Psoas muscle (tissue), 8 donors: ENCODE measurements around the gene PHF20. TPM values are rescaled to one million over a fixed set of nuclear protein-coding genes. Genes with fewer than 3 reads are reported as not detected.
"Not testable (repeated sequence)": the region's sequence is repeated elsewhere in the genome, so short reads cannot be mapped to it uniquely, and the experiment has no call there.

Experiments
- ATAC-seq, 4 donors: fragments of 200-7000 bp; cut with Tn5 transposase; one replicate each; pipeline ENCODE4 v1.9.1; 2020; ENCODE audit warnings: moderate library complexity in 3 of 4, mild to moderate bottlenecking in 2 of 4
- DNase-seq, 2 donors: peaks; one replicate each; pipeline ENCODE4 v3.0.0-alpha.2; 2020
- H3K27ac ChIP-seq: fragments of 200-600 bp; one replicate; pipeline ENCODE4 v1.8.0; 2022
- H3K27me3 ChIP-seq, 3 donors: fragments of 200-600 bp in 1 of 3; one replicate each; pipeline versions ENCODE4 v1.6.1 to v1.8.0; 2013 to 2022; ENCODE audit warnings: low read length in 2 of 3, mild to moderate bottlenecking in 2 of 3, moderate library complexity in 1 of 3; ENCODE audit not compliant: insufficient read depth in 3 of 3
- H3K36me3 ChIP-seq, 2 donors: fragments of 200-600 bp in 1 of 2; one replicate each; pipeline versions ENCODE4 v1.6.1 to v1.8.0; 2013 to 2022; ENCODE audit warnings: low read depth in 1 of 2, mild to moderate bottlenecking in 1 of 2, moderate library complexity in 1 of 2; ENCODE audit not compliant: insufficient read depth in 1 of 2
- H3K4me1 ChIP-seq: fragments of 200-600 bp; one replicate; pipeline ENCODE4 v1.8.0; 2022
- H3K4me3 ChIP-seq: fragments of 200-600 bp; one replicate; pipeline ENCODE4 v1.8.0; 2022; ENCODE audit warnings: mild to moderate bottlenecking
- H3K9me3 ChIP-seq: fragments of 200-600 bp; one replicate; pipeline ENCODE4 v1.8.0; 2022
- CTCF ChIP-seq: fragments of 200-600 bp; IDR thresholded peaks from one replicate; pipeline ENCODE4 v1.8.0; 2022; ENCODE audit warnings: antibody characterized with exemption
- WGBS, 3 donors: extraction: QIAGEN DNeasy Blood & Tissue Kit; methylation state at CpG; one replicate each; pipeline versions ENCODE4 v1.1.6 to v1.1.7; 2013; 5-methylcytosine and 5-hydroxymethylcytosine counted together
- intact Hi-C, 2 donors: fragments of 100-400 bp; cut with DNase I; formaldehyde crosslinking; loops; one replicate each; pipeline versions ENCODE4 v1.11.0 to v1.14.2; 2022
- polyA plus RNA-seq, 3 donors: library from polyadenylated mRNA; stranded (reverse); fragments of 200-250 nt; gene quantifications; one replicate each; pipeline ENCODE4 v1.2.3, GENCODE V29; 2013
- total RNA-seq, 4 donors: library from RNA; stranded (reverse); fragmentation: NEBNext Ultra II Directional in 2 of 4; extraction: Animal tissue kit (Norgen Biotek cat#: 25700) in 2 of 4; gene quantifications; one replicate each; pipeline versions ENCODE4 v1.2.1 to v1.2.4, GENCODE V29; 2021 to 2023
- donor health status: healthy with polysubstance abuse.
- donor health status: DM: no; HTN: no; CAD: no; lungs with moderate emphysema.
- donor health status: Bipolar disorder and iron deficiency.
- donor health status: healthy.
- donor health status: DM: yes; HTN: yes; CAD: no.
- donor health status: DM: no; HTN: no; CAD: no.
- donor health status: DM: no; HTN: no; CAD: no.
- donor health status: DM: yes; HTN: yes; CAD: no.

PHF20 gene
- total and polyA plus RNA-seq, 7 donors: 32.1 to 97.9 (median 58.6) TPM

- DNase-seq (no peak), ATAC-seq (peak in 1 of 4 donors; percentile 27)
- no peaks in the 10 kb centered on the region for H3K27me3 ChIP-seq
These were observed 104.2 kb downstream of the PHF20 start for GRCh38 chr20:35876033-35876320.

DNA sequence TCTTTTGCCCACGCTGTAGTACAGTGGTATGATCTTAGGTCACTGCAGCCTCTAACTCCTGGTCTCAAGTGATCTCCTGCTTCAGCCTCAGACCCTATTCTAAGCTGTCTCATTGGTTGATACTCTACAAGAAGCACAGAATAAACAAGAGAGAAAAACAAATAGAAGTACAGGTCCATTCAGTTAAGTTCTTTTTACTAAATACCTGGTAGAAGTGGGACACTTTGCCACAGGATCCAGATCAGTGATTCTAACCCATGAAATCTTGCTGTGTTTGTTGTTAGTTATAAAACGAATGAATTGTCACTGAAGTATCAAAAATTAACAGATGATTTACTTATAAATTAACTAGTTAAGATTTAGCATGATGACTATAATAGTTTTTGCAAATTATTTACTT, 105.8 kb downstream of the PHF20 start:
- intact Hi-C loops: no loop called here
- TF ChIP-seq CTCF: no peak

More at GRCh38 chr20:35876033-35876320, 104.2 kb downstream of the PHF20 start:
- intact Hi-C loops: no loop called here
- WGBS, 3 donors: 32 to 56% (median 37%) methylated on average over 3 of the region's 3 CpGs
- Histone ChIP-seq H3K4me1 (peaks cover 17% of the 10 kb centered on the region), H3K9me3 (no peaks in the 10 kb centered on the region), H3K4me3 (peak overlapping the region; percentile 36), H3K36me3 (no peaks in the 10 kb centered on the region), H3K27ac (peak overlapping the region; percentile 84)
- no peak for TF ChIP-seq CTCF

GRCh38 chr20:35878113-35878625, 106.4 kb downstream of the PHF20 start:
- intact Hi-C loops: no loop called here
- no peak for TF ChIP-seq CTCF
- ATAC-seq (no peak), DNase-seq (no peak)
- peak overlapping the region; percentile 17 for H3K27ac ChIP-seq
- WGBS, 3 donors: 88 to 94% (median 90%) methylated on average over 6 of the region's 6 CpGs
- no peaks in the 10 kb centered on the region for H3K9me3 ChIP-seq
- H3K4me1 ChIP-seq: peaks cover 27% of the 10 kb centered on the region
- H3K36me3 ChIP-seq: no peaks in the 10 kb centered on the region
- H3K27me3 ChIP-seq: no peaks in the 10 kb centered on the region
- H3K4me3 ChIP-seq: no peak overlapping the region

More for the DNA sequence above, 105.8 kb downstream of the PHF20 start:
- Histone ChIP-seq H3K4me1 (peaks cover 24% of the 10 kb centered on the region), H3K27ac (peak overlapping the region; percentile 28), H3K27me3 (no peaks in the 10 kb centered on the region), H3K9me3 (no peaks in the 10 kb centered on the region), H3K36me3 (no peaks in the 10 kb centered on the region), H3K4me3 (no peak overlapping the region)
- DNase-seq: no peak
- 93 to 96% (median 94%) methylated on average over 2 of the region's 2 CpGs for WGBS, 3 donors
- ATAC-seq: no peak

- intact Hi-C loops: loop anchor here (5.0 to 10.0 kb wide), 2 partner anchors 57 to 139 kb away; partner anchors contain the start of gene RBM39 (in 2 of the 2)
- ATAC-seq (no peak), DNase-seq (no peak)
- no peak overlapping the region for H3K4me3 ChIP-seq
- peaks cover 40% of the 10 kb centered on the region for H3K4me1 ChIP-seq
- peak overlapping the region; percentile 80 for H3K27ac ChIP-seq
- H3K9me3 ChIP-seq: no peaks in the 10 kb centered on the region
- H3K36me3 ChIP-seq: no peaks in the 10 kb centered on the region
- no peak for TF ChIP-seq CTCF
- H3K27me3 ChIP-seq: no peaks in the 10 kb centered on the region
- 93 to 100% (median 96%) methylated on average over 1 of the region's 1 CpG for WGBS, 3 donors
These were observed 109.9 kb downstream of the PHF20 start for GRCh38 chr20:35881676-35882075.

- intact Hi-C loops: loop anchor here (5.0 to 10.0 kb wide), 2 partner anchors 58 to 140 kb away; partner anchors contain the start of gene RBM39 (in 2 of the 2)
- not testable (repeated sequence) for H3K36me3 ChIP-seq, H3K4me3 ChIP-seq, ATAC-seq, H3K9me3 ChIP-seq, DNase-seq, H3K27me3 ChIP-seq
- H3K27ac ChIP-seq: peak overlapping the region; percentile 80
- H3K4me1 ChIP-seq: peaks cover 49% of the 10 kb centered on the region
- WGBS, 3 donors: 80 to 95% (median 82%) methylated on average over 9 of the region's 9 CpGs
These were observed 110.8 kb downstream of the PHF20 start for GRCh38 chr20:35882427-35883161.
